ENCODE results near the gene CNNM1. TPM values are rescaled to one million over a fixed set of nuclear protein-coding genes. Genes with fewer than 3 reads are reported as not detected.

Gene CNNM1
- polyA plus RNA-seq, 6 donors from 2014 or later = not detected

DNA sequence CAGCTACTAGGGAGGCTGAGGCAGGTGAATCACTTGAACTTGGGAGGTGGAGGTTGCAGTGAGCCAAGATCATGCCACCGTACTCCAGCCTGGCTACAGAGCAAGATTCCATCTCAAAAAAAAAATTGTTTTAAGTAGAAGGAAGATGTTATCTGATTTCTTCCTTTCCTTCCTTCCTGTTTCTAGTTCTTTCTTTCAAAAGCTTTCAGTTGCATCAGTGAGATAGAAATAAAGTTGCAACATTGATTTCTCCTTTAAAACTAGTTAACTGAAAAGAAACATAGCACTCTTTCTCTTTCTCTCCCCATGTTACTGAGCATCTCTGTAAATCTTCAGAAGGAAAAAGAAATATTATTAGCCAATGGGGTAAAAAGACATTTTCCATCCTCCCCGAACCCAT lies 37.5 kb downstream of the CNNM1 start:
- H3K9me3 Mint-ChIP-seq = no peaks in the 10 kb centered on the region
- peaks cover 4 to 12% (median 6%) of the 10 kb centered on the region in 3 donors for H3K27me3 Mint-ChIP-seq
- DNase-seq (no peak), ATAC-seq (ENCODE audit: low read depth in 2 of 2) (no peak)
- H3K36me3 Mint-ChIP-seq = no peaks in the 10 kb centered on the region
- H3K4me3 Mint-ChIP-seq = no peak overlapping the region
- no peak overlapping the region for H3K27ac Mint-ChIP-seq
- peaks cover 4 to 6% (median 4%) of the 10 kb centered on the region in 3 donors for H3K4me1 Mint-ChIP-seq

GRCh38 chr10:99368646-99369045 lies 39.5 kb downstream of the CNNM1 start:
- no peaks in the 10 kb centered on the region for H3K9me3 Mint-ChIP-seq
- peaks cover 4 to 6% (median 4%) of the 10 kb centered on the region in 3 donors for H3K4me1 Mint-ChIP-seq
- H3K27me3 Mint-ChIP-seq = peaks cover 4 to 12% (median 6%) of the 10 kb centered on the region in 3 donors
- no peaks in the 10 kb centered on the region for H3K36me3 Mint-ChIP-seq
- no peak overlapping the region for H3K27ac Mint-ChIP-seq
- H3K4me3 Mint-ChIP-seq = no peak overlapping the region
- DNase-seq (no peak), ATAC-seq (ENCODE audit: low read depth in 2 of 2) (no peak)

- H3K27ac Mint-ChIP-seq = no peak overlapping the region
- ATAC-seq (ENCODE audit: low read depth in 2 of 2) (no peak), DNase-seq (no peak)
- H3K36me3 Mint-ChIP-seq = no peaks in the 10 kb centered on the region
- no peak overlapping the region for H3K4me3 Mint-ChIP-seq
- H3K4me1 Mint-ChIP-seq = peaks cover 4 to 6% (median 4%) of the 10 kb centered on the region in 3 donors
- no peaks in the 10 kb centered on the region for H3K9me3 Mint-ChIP-seq
- H3K27me3 Mint-ChIP-seq = peaks cover 4 to 12% (median 6%) of the 10 kb centered on the region in 3 donors
Measured at GRCh38 chr10:99369126-99369525, 40.0 kb downstream of the CNNM1 start.

GRCh38 chr10:99369551-99369950 lies 40.4 kb downstream of the CNNM1 start:
- H3K27me3 Mint-ChIP-seq = peaks cover 4 to 12% (median 6%) of the 10 kb centered on the region in 3 donors
- no peaks in the 10 kb centered on the region for H3K9me3 Mint-ChIP-seq
- no peak for DNase-seq
- H3K36me3 Mint-ChIP-seq = no peaks in the 10 kb centered on the region
- no peak for ATAC-seq (ENCODE audit: low read depth in 2 of 2)
- H3K4me1 Mint-ChIP-seq = peaks cover 4 to 6% (median 4%) of the 10 kb centered on the region in 3 donors
- H3K27ac Mint-ChIP-seq = no peak overlapping the region
- H3K4me3 Mint-ChIP-seq = no peak overlapping the region

DNA sequence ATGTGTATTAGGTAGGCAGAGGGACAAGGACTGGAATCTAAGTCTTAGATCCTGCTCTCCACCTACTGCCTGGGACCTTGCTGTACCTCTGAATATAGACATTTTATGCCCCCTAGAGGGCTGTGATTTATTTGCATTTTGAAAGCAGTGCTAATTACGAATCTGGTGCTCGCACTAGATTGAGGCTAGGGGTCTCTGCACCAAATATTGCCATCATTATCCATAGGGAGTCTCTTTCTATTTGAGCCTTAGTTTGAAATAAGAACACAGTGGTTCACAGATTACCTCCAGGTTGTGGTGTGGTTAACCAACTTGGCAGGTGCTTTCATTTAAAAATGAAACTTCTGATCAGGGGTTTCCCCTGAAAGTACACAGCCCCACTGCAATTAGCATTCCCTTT lies 41.8 kb downstream of the CNNM1 start:
- Mint-ChIP-seq H3K27me3 (peaks cover 4 to 12% (median 6%) of the 10 kb centered on the region in 3 donors), H3K36me3 (no peaks in the 10 kb centered on the region), H3K4me1 (peaks cover 4 to 6% (median 4%) of the 10 kb centered on the region in 3 donors), H3K4me3 (peak overlapping the region in 1 of 8 donors; percentile 6), H3K27ac (no peak overlapping the region), H3K9me3 (no peaks in the 10 kb centered on the region)
- ATAC-seq (ENCODE audit: low read depth in 2 of 2) = peak in 1 of 2 donors; percentile 21
- no peak for DNase-seq

DNA sequence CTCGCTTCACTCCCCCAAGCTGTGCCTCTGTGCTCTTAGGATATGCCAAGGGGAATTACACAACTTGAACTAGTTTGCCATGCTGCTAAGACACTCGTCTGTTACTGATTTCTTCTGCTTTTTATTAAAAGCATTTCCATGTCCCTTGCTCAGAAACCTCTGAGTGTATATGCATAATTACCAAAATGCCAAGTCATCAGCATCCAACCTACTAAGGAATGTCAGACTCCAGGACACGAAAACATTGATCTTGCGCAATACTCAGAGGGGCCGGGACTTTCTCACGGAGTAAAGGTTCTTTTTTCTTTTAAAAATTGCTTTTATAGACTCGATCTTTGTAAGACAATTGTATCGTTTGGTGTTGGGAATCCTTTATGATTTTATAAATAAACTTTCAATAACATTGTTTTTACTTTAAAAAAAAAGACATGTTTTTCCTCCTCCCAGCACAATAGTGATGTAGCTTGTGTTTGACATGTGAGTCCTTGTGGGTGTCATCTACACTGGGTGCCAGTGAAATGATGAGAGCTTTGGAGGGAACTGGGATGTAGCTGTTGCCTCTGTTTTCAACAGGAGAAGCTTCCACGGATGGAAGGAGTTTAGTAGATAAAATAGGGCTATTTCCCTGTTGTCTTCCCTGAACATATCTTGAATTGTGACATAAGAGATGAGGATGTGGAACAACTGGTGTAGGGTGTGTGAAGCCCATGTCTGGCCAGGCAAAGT lies 43.6 kb downstream of the CNNM1 start:
- Mint-ChIP-seq H3K4me1 (peaks cover 4 to 6% (median 4%) of the 10 kb centered on the region in 3 donors), H3K27me3 (peaks cover 2 to 12% (median 6%) of the 10 kb centered on the region in 3 donors), H3K9me3 (no peaks in the 10 kb centered on the region), H3K27ac (peak overlapping the region in 1 of 6 donors; percentile 16), H3K36me3 (no peaks in the 10 kb centered on the region), H3K4me3 (peak overlapping the region in 1 of 8 donors; percentile 31)
- no peak for ATAC-seq (ENCODE audit: low read depth in 2 of 2)
- no peak for DNase-seq

DNA sequence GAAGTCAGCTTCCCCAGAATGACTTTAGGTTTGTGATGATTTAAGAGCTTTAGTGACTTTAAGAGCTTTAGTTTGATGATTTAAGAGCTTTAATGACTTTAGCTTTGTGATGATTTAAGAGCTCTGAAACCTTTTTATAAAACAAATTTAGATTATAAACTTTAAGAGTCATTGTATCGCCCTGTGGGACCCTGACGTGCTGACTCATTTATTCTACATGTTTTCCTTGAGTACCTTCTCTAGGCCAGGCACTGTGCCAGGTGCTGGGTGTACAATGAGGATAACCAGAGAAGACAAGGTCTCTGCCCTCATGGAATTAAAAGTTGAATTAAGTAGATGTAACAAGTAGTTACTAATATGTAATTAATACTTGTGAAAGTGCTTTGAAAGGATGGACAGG lies 45.4 kb downstream of the CNNM1 start:
- Mint-ChIP-seq H3K27ac (no peak overlapping the region), H3K4me3 (peak overlapping the region in 1 of 8 donors; percentile 49), H3K4me1 (peaks cover 4 to 6% (median 4%) of the 10 kb centered on the region in 3 donors), H3K9me3 (no peaks in the 10 kb centered on the region), H3K27me3 (peaks cover 5 to 14% (median 10%) of the 10 kb centered on the region in 3 donors), H3K36me3 (no peaks in the 10 kb centered on the region)
- no peak for DNase-seq
- ATAC-seq (ENCODE audit: low read depth in 2 of 2) = no peak

DNA sequence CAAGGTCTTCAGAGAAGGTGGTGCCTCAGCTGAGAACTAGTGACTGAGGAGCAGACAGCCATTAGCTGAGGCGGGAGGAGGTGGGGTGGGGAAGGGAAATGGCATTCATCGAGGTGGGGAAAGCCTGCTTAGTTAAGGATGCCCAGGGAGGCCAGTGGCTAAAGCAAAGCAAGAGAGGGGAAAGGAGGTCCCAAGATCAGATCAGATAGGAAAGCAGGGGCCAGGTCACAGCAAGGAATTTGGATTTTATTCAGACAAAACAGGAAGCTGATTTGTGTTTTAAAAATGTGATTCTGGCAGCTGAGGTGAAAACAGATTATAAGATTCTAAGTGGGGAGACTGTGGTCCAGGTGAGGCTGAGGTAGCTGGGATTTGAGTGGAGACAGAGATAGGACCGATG lies 45.8 kb downstream of the CNNM1 start:
- Mint-ChIP-seq H3K27ac (peak overlapping the region in 1 of 6 donors; percentile 23), H3K27me3 (peaks cover 5 to 9% (median 5%) of the 10 kb centered on the region in 3 donors), H3K4me3 (no peak overlapping the region), H3K9me3 (no peaks in the 10 kb centered on the region), H3K36me3 (no peaks in the 10 kb centered on the region), H3K4me1 (peaks cover 4 to 6% (median 4%) of the 10 kb centered on the region in 3 donors)
- no peak for DNase-seq
- no peak for ATAC-seq (ENCODE audit: low read depth in 2 of 2)

- ATAC-seq (ENCODE audit: low read depth in 2 of 2) = no peak
- Mint-ChIP-seq H3K4me3 (no peak overlapping the region), H3K27me3 (peaks cover 5 to 8% (median 5%) of the 10 kb centered on the region in 3 donors)
Measured at GRCh38 chr10:99375426-99375825, 46.3 kb downstream of the CNNM1 start.

DNA sequence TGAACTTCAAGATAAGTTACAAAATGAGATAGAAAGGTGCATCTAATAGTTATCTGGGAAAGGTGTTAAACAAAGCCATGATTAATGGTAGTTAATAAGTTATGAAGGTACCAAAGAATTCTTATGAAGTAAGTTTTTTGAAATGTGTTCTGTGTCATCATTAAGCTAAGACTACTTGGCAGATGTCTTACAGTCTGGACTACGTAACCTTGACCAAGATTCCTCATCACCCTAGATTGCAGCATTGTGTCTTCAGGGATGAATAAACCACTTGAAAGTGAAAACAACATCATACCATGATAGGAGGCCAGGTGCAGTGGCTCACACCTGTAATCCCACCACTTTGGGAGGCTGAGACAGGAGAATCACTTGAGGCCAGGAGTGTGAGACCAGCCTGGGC lies 53.0 kb downstream of the CNNM1 start:
- ATAC-seq (ENCODE audit: low read depth in 2 of 2) (no peak), DNase-seq (no peak)
- Mint-ChIP-seq H3K4me3 (no peak overlapping the region), H3K36me3 (no peaks in the 10 kb centered on the region), H3K27me3 (peaks cover 5 to 16% (median 5%) of the 10 kb centered on the region in 3 donors), H3K9me3 (no peaks in the 10 kb centered on the region), H3K27ac (no peak overlapping the region), H3K4me1 (no peaks in the 10 kb centered on the region)

More at GRCh38 chr10:99375426-99375825, 46.3 kb downstream of the CNNM1 start:
- Mint-ChIP-seq H3K36me3 (no peaks in the 10 kb centered on the region), H3K27ac (peak overlapping the region in 1 of 6 donors; percentile 23), H3K4me1 (peaks cover 4 to 6% (median 4%) of the 10 kb centered on the region in 3 donors), H3K9me3 (no peaks in the 10 kb centered on the region)
- no peak for DNase-seq

GRCh38 chr10:99387071-99387470 lies 57.9 kb downstream of the CNNM1 start:
- Mint-ChIP-seq H3K4me1 (no peaks in the 10 kb centered on the region), H3K4me3 (no peak overlapping the region), H3K27me3 (peaks cover 0 to 8% (median 6%) of the 10 kb centered on the region in 3 donors), H3K27ac (no peak overlapping the region), H3K9me3 (no peaks in the 10 kb centered on the region), H3K36me3 (no peaks in the 10 kb centered on the region)
- DNase-seq = no peak
- ATAC-seq (ENCODE audit: low read depth in 2 of 2) = no peak

DNA sequence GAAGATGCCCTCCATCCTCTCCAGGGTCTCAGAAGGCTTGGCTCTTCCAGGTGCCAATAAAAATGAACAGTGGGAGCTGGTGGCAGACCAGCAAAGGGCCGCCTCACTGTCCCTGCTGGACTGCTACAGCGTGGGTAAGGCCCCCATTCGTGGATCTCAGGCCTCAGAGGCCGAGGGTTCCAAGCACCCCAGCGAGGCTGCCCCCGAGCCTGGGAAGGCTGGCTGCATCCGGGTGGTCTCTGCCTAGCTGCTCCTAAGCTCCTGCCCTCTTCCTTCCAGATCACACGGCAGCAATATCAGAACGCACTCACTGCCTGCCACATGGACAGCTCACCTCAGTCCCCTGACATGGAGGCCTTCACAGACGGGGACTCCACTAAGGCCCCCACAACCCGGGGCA lies 58.4 kb downstream of the CNNM1 start:
- Mint-ChIP-seq H3K27ac (peak overlapping the region in 1 of 6 donors; percentile 92), H3K36me3 (no peaks in the 10 kb centered on the region), H3K4me1 (peaks cover 0 to 3% (median 1%) of the 10 kb centered on the region in 3 donors), H3K9me3 (no peaks in the 10 kb centered on the region), H3K27me3 (peaks cover 3 to 8% (median 6%) of the 10 kb centered on the region in 3 donors), H3K4me3 (no peak overlapping the region)
- DNase-seq (no peak), ATAC-seq (ENCODE audit: low read depth in 2 of 2) (no peak)

GRCh38 chr10:99389729-99390480 lies 60.7 kb downstream of the CNNM1 start:
- Mint-ChIP-seq H3K4me1 (peaks cover 3 to 6% (median 4%) of the 10 kb centered on the region in 3 donors), H3K27me3 (peaks cover 4 to 6% (median 6%) of the 10 kb centered on the region in 3 donors), H3K27ac (no peak overlapping the region), H3K4me3 (no peak overlapping the region), H3K9me3 (no peaks in the 10 kb centered on the region), H3K36me3 (no peaks in the 10 kb centered on the region)
- DNase-seq (no peak), ATAC-seq (ENCODE audit: low read depth in 2 of 2) (no peak)
